IMR-90 (cell line): Measurements from ENCODE around the gene TAF10. TPM values are rescaled to one million over a fixed set of nuclear protein-coding genes. Genes with fewer than 3 reads are reported as not detected.

ENCODE experiments used
- ATAC-seq: fragments of 200-7000 bp; cut with Tn5 transposase; 2 replicates; pipeline ENCODE4 v1.9.1; 2020; ENCODE audit warnings: low read depth, mild to moderate bottlenecking, moderate library complexity
- BruUV-seq: library from RNA; stranded (reverse); fragments of 400-500 nt; replicated peaks from 2 replicates; lab custom pipeline; 2021; lab: Mats Ljungman, UMichigan
- CTCF ChIA-PET: fragments of 300-600 bp; formaldehyde crosslinking; extraction: SDS; loops from one replicate; lab custom pipeline; 2021; ENCODE audit warnings: antibody characterized with exemption; lab: Yijun Ruan, JAX
- POLR2A ChIA-PET: fragments of 300-600 bp; sonication (Branson Sonifier 250); formaldehyde crosslinking; loops from one replicate; lab custom pipeline; 2022; ENCODE audit warnings: antibody characterized with exemption; ENCODE audit not compliant: unreplicated experiment; lab: Charles Lee
- DNase-seq: peaks from one replicate; pipeline ENCODE4 v3.0.0; 2013
- H2AFZ ChIP-seq: replicated peaks from 2 replicates; pipeline ENCODE3; 2013; ENCODE audit warnings: low read length, mild to moderate bottlenecking; ENCODE audit not compliant: poor library complexity
- H2AK5ac ChIP-seq: 2 replicates; pipeline ENCODE4 v1.6.1; 2013; ENCODE audit warnings: low read depth, low read length, inconsistent platforms
- H2AK9ac ChIP-seq: replicated peaks from 2 replicates; pipeline ENCODE3; 2013; ENCODE audit warnings: mild to moderate bottlenecking, low read depth, low read length, moderate library complexity; ENCODE audit not compliant: poor library complexity
- H2BK120ac ChIP-seq: 2 replicates; pipeline ENCODE4 v1.6.1; 2013; ENCODE audit warnings: low read depth, low read length, inconsistent platforms
- H2BK15ac ChIP-seq: 3 replicates; pipeline ENCODE4 v1.6.1; 2013; ENCODE audit warnings: low read depth, low read length, inconsistent platforms
- H2BK20ac ChIP-seq: 2 replicates; pipeline ENCODE4 v1.6.1; 2013; ENCODE audit warnings: low read depth, mild to moderate bottlenecking, inconsistent platforms, low read length, moderate library complexity
- H2BK5ac ChIP-seq: 2 replicates; pipeline ENCODE4 v1.6.1; 2013; ENCODE audit warnings: mild to moderate bottlenecking, low read depth, low read length, inconsistent platforms; ENCODE audit not compliant: poor library complexity, severe bottlenecking
- H3K14ac ChIP-seq: replicated peaks from 2 replicates; pipeline ENCODE4 v1.6.1; 2013; ENCODE audit warnings: low read depth, low read length, inconsistent platforms
- H3K18ac ChIP-seq: 2 replicates; pipeline ENCODE4 v1.6.1; 2013; ENCODE audit warnings: low read depth, low read length, control low read depth
- H3K23ac ChIP-seq: 2 replicates; pipeline ENCODE4 v1.6.1; 2013; ENCODE audit warnings: low read depth, low read length, inconsistent platforms
- H3K27ac ChIP-seq: 2 replicates; pipeline ENCODE4 v1.5.1; 2013; ENCODE audit warnings: mild to moderate bottlenecking, control low read depth, low read length; ENCODE audit not compliant: insufficient read depth
- H3K27me3 ChIP-seq: 2 replicates; pipeline ENCODE4 v1.6.1; 2013; ENCODE audit warnings: low read length; ENCODE audit not compliant: control insufficient read depth, insufficient read depth
- H3K36me3 ChIP-seq: 2 replicates; pipeline ENCODE4 v1.6.1; 2013; ENCODE audit warnings: low read length, mixed read lengths; ENCODE audit not compliant: control insufficient read depth, insufficient read depth
- H3K4ac ChIP-seq: 2 replicates; pipeline ENCODE4 v1.6.1; 2013; ENCODE audit warnings: low read depth, low read length, inconsistent platforms
- H3K4me1 ChIP-seq: 2 replicates; pipeline ENCODE4 v1.6.1; 2013; ENCODE audit warnings: low read length, mixed read lengths; ENCODE audit not compliant: control insufficient read depth, insufficient read depth
- H3K4me2 ChIP-seq: 2 replicates; pipeline ENCODE4 v1.6.1; 2013; ENCODE audit warnings: low read depth, mild to moderate bottlenecking, control low read depth, low read length, moderate library complexity
- H3K4me3 ChIP-seq: 2 replicates; pipeline ENCODE4 v1.5.1; 2013; ENCODE audit warnings: low read depth, mild to moderate bottlenecking, control low read depth, low read length, moderate library complexity; ENCODE audit not compliant: insufficient read depth
- H3K56ac ChIP-seq: 2 replicates; pipeline ENCODE4 v1.6.1; 2013; ENCODE audit warnings: low read length, inconsistent platforms; ENCODE audit not compliant: insufficient read depth; ENCODE audit errors: extremely low read depth
- H3K79me1 ChIP-seq, 2 experiments: 2 replicates each; pipeline ENCODE4 v1.6.1; 2013; ENCODE audit warnings: low read length in 2 of 2, inconsistent platforms in 1 of 2, low read depth in 1 of 2
- H3K9ac ChIP-seq: 2 replicates; pipeline ENCODE4 v1.6.1; 2013; ENCODE audit warnings: low read depth, low read length, control low read depth
- H3K9me1 ChIP-seq: 2 replicates; pipeline ENCODE4 v1.6.1; 2013; ENCODE audit warnings: low read length, inconsistent platforms; ENCODE audit not compliant: insufficient read depth
- H3K9me3 ChIP-seq: 2 replicates; pipeline ENCODE4 v1.6.1; 2013; ENCODE audit warnings: low read length; ENCODE audit not compliant: control insufficient read depth, insufficient read depth
- H4K20me1 ChIP-seq: 2 replicates; pipeline ENCODE4 v1.6.1; 2013; ENCODE audit warnings: low read length, inconsistent platforms; ENCODE audit not compliant: insufficient read depth
- H4K5ac ChIP-seq: 2 replicates; pipeline ENCODE4 v1.6.1; 2013; ENCODE audit warnings: mild to moderate bottlenecking, low read depth, low read length, control low read depth
- H4K8ac ChIP-seq, 2 experiments: 2 replicates each; pipeline ENCODE4 v1.6.1; 2013; ENCODE audit warnings: low read depth in 2 of 2, low read length in 2 of 2, control low read depth in 1 of 2, inconsistent platforms in 1 of 2
- H4K91ac ChIP-seq: 2 replicates; pipeline ENCODE4 v1.6.1; 2013; ENCODE audit warnings: low read depth, low read length, inconsistent platforms; ENCODE audit not compliant: insufficient read depth
- CHD1 ChIP-seq: IDR thresholded peaks from 2 replicates; pipeline ENCODE4 v1.6.1; 2012; ENCODE audit warnings: low read depth, low read length, improper control_type of control experiment
- FOS ChIP-seq: fragments of 150-350 bp; IDR thresholded peaks from 2 replicates; pipeline ENCODE4 v1.6.1; 2016; ENCODE audit warnings: low read depth, low read length
- RCOR1 ChIP-seq: IDR thresholded peaks from 2 replicates; pipeline ENCODE4 v1.6.1; 2012; ENCODE audit warnings: mild to moderate bottlenecking, low read length, improper control_type of control experiment; ENCODE audit not compliant: insufficient replicate concordance
- RFX5 ChIP-seq: IDR thresholded peaks from 2 replicates; pipeline ENCODE4 v1.8.0; 2012; ENCODE audit warnings: low read depth, mild to moderate bottlenecking, low read length, moderate library complexity
- WGBS, 2 experiments: methylation state at CpG; one replicate each; pipeline versions ENCODE4 v1.1.5 to v1.1.7; 2013; ENCODE audit warnings: missing lambda C conversion rate in 2 of 2; ENCODE audit not compliant: insufficient read length in 1 of 2; ENCODE audit errors: extremely low coverage in 2 of 2; 5-methylcytosine and 5-hydroxymethylcytosine counted together
- dilution Hi-C: fragments of 300-500 bp; cut with HindIII; formaldehyde crosslinking; loops from one replicate; pipeline ENCODE4 v1.14.3; 2018; ENCODE audit warnings: low sequenced_read_pairs; ENCODE audit not compliant: unreplicated experiment
- in situ Hi-C: fragments of 300-500 bp; cut with MboI; formaldehyde crosslinking; loops from 3 replicates; pipeline ENCODE4 v1.14.3; 2019; ENCODE audit warnings: low sequenced_read_pairs, inconsistent platforms, mixed read lengths
- intact Hi-C: fragments of 100-400 bp; cut with micrococcal nuclease; formaldehyde crosslinking; loops from 2 replicates; pipeline ENCODE4 v1.10.0; 2022
- polyA plus RNA-seq, 3 experiments: library from polyadenylated mRNA; depleted of rRNA; stranded (reverse); fragments of >200 nt; gene quantifications; 2 replicates each; pipeline ENCODE4 v1.2.3, GENCODE V29; 2012; ENCODE audit warnings: low replicate concordance in 1 of 3
- total RNA-seq: library from RNA; depleted of rRNA; stranded (reverse); fragments of >200 nt; gene quantifications from 2 replicates; pipeline ENCODE4 v1.2.3, GENCODE V29; 2012

Gene TAF10
- total and polyA plus RNA-seq, 2 of the 4 experiments (the other 2 are of a cell fraction), result 18.6 to 132 TPM

DNA sequence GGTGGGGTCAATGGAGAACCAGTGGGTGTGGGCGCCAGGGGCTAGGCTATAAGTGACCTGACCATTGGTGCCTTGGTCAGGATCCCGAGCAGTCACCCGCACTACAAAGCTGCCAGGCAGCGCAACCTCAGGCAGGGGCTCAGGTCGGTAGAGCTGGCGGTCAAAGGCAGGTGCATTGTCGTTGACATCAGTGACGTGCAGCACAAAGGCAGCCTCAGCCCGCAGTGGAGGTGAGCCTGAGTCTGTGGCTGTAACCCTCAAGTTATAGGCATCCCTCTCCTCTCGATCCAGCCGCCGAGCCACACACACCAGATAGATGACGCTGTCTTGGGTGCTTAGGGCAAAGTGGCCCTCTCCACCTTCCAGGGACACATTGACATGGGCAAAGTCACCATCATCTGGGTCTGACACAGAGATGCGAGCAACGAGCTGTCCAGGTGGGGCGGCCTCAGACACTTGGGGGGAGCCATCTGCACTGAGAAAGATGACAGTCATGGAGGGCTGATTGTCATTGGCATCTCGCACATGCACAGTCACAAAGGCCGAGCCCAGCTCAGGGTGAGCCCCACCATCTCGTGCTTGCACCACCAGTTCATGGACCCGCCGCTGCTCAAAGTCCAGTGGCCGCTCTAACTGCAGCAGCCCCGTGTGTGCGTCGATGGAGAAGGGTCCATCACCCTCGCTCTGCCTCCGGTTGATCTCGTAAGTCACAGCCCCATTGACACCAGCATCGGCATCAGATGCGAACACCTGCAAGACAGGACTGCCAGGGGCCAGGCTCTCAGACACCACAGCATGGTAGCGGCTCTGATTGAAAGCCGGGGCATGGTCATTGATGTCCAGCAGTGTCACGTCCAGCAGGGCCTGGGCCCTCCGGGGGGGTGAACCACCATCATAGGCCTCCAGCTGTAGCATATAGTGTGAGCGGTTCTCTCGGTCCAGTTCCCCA lies 28.3 kb upstream of the TAF10 start:
- H3K23ac ChIP-seq, result no peak overlapping the region
- 96% methylated on average over 27 of the region's 36 CpGs; no CpG with 5 or more reads in 1 of the 2 experiments for WGBS, 2 experiments
- no peak overlapping the region for H4K91ac ChIP-seq
- H2BK20ac ChIP-seq, result no peak overlapping the region
- H3K14ac ChIP-seq, result no peak overlapping the region
- DNase-seq, result no peak
- in situ Hi-C loops (no loop called here), dilution Hi-C loops (no loop called here), intact Hi-C loops (no loop called here)
- no peak overlapping the region for H3K9ac ChIP-seq
- H2BK120ac ChIP-seq, result no peak overlapping the region
- no peak overlapping the region for H3K27ac ChIP-seq
- H2AK5ac ChIP-seq, result no peak overlapping the region
- H4K5ac ChIP-seq, result no peak overlapping the region
- ChIA-PET CTCF (interaction anchor here (1.1 kb wide), 1 partner anchor 40 kb away, joined by 3 read pairs; no protein-coding TSS in a partner anchor), POLR2A (no interaction called here)
- H3K4me2 ChIP-seq, result no peak overlapping the region
- ATAC-seq, result no peak
- H3K4ac ChIP-seq, result no peak overlapping the region
- no peaks in the 10 kb centered on the region for H3K27me3 ChIP-seq
- H3K4me3 ChIP-seq, result no peak overlapping the region
- H2BK5ac ChIP-seq, result no peak overlapping the region
- H3K36me3 ChIP-seq, result peaks cover 25% of the 10 kb centered on the region
- H2AK9ac ChIP-seq, result no peak overlapping the region
- H2AFZ ChIP-seq, result no peak overlapping the region
- no peaks in the 10 kb centered on the region; the same call in 1 of the 2 replicates for H3K9me1 ChIP-seq
- H3K79me1 ChIP-seq, result peaks cover 0 to 11% of the 10 kb centered on the region in 2 experiments; a peak in 2 of 4 replicates
- no peak overlapping the region for H3K18ac ChIP-seq
- no peaks in the 10 kb centered on the region for H3K9me3 ChIP-seq
- H2BK15ac ChIP-seq, result no peak overlapping the region
- H4K20me1 ChIP-seq, result peaks cover 4% of the 10 kb centered on the region; the same call in 1 of the 2 replicates
- no peak overlapping the region for H3K56ac ChIP-seq
- H4K8ac ChIP-seq, result no peak overlapping the region
- H3K4me1 ChIP-seq, result peaks cover 8% of the 10 kb centered on the region
- TF ChIP-seq FOS, result no peak
- no peak for TF ChIP-seq CHD1
- no peak for TF ChIP-seq RCOR1
- TF ChIP-seq RFX5, result no peak
- BruUV-seq, result no TSS peak
